HCT116 (cell line): ENCODE measurements around the gene STRIP1. TPM values are rescaled to one million over a fixed set of nuclear protein-coding genes. Genes with fewer than 3 reads are reported as not detected.

ENCODE experiments used
- ATAC-seq: fragments of 200-7000 bp; cut with Tn5 transposase; 2 replicates; pipeline ENCODE4 v1.9.1; 2020; ENCODE audit warnings: mild to moderate bottlenecking, moderate library complexity
- BruUV-seq: library from RNA; stranded (reverse); fragments of 400-500 nt; replicated peaks from 2 replicates; lab custom pipeline; 2021; lab: Mats Ljungman, UMichigan
- CTCF ChIA-PET: fragments of 300-600 bp; sonication (Branson Sonifier 250); formaldehyde crosslinking; loops from one replicate; lab custom pipeline; 2021; ENCODE audit warnings: antibody characterized with exemption; lab: Charles Lee
- POLR2A ChIA-PET: fragments of 300-600, 350-600 bp; sonication (Branson Sonifier 250); formaldehyde crosslinking; loops from one replicate; lab custom pipeline; 2021; ENCODE audit warnings: antibody characterized with exemption; lab: Charles Lee
- RAD21 ChIA-PET, 2 experiments: fragments of 300-600 bp; sonication (Branson Sonifier 250); formaldehyde crosslinking; loops; one replicate each; lab custom pipeline; 2023; ENCODE audit warnings: low total read pairs in 2 of 2; ENCODE audit not compliant: uncharacterized antibody in 2 of 2, unreplicated experiment in 2 of 2, low non-redundant PET in 1 of 2; lab: Charles Lee
- DNase-seq: peaks from one replicate; pipeline ENCODE4 v3.0.0-alpha.2; 2010; ENCODE audit warnings: low read depth, low spot score
- H2AFZ ChIP-seq: fragments of 200-600 bp; shearing (Covaris generic), sonication (generic); 2 replicates; pipeline ENCODE4 v1.6.1; 2017; ENCODE audit warnings: low read depth, mixed run types, mixed read lengths, antibody characterized with exemption, low read length; ENCODE audit not compliant: poor library complexity, severe bottlenecking
- H3K27ac ChIP-seq: 2 replicates; pipeline ENCODE4 v1.5.1; 2012; ENCODE audit warnings: low read depth, low read length
- H3K27me3 ChIP-seq: fragments of 200-600 bp; sonication (generic); 2 replicates; pipeline ENCODE4 v1.6.1; 2016; ENCODE audit warnings: mixed run types, low read length, mixed read lengths; ENCODE audit not compliant: insufficient read depth
- H3K36me3 ChIP-seq, 2 experiments: fragments of 200-500 bp in 1 of 2; fragments of 200-600 bp in 1 of 2; sonication (Bioruptor generic) in 1 of 2; sonication (generic) in 1 of 2; 2 replicates each; pipeline versions ENCODE4 v1.5.1 to v1.6.1; 2014 to 2016; ENCODE audit warnings: low read length in 2 of 2, inconsistent platforms in 1 of 2, mixed read lengths in 1 of 2, mixed run types in 1 of 2; ENCODE audit not compliant: insufficient read depth in 2 of 2, control insufficient read depth in 1 of 2
- H3K4me1 ChIP-seq, 2 experiments: fragments of 200-600 bp in 1 of 2; sonication (generic) in 1 of 2; 2 replicates each; pipeline versions ENCODE4 v1.5.1 to v1.6.1; 2012 to 2017; ENCODE audit warnings: low read length in 2 of 2, inconsistent platforms in 1 of 2, mild to moderate bottlenecking in 1 of 2, mixed read lengths in 1 of 2, mixed run types in 1 of 2, moderate library complexity in 1 of 2; ENCODE audit not compliant: insufficient read depth in 2 of 2, control insufficient read depth in 1 of 2
- H3K4me2 ChIP-seq: fragments of 200-600 bp; sonication (generic); 2 replicates; pipeline ENCODE4 v1.6.1; 2017; ENCODE audit warnings: mixed run types, low read length, mixed read lengths
- H3K4me3 ChIP-seq, 2 experiments: fragments of 200-600 bp in 1 of 2; sonication (generic) in 1 of 2; replicated peaks in 1 of 2; 2 replicates each; pipeline ENCODE4 v1.5.1; 2011 to 2016; ENCODE audit warnings: low read length in 2 of 2, control low read depth in 1 of 2, low read depth in 1 of 2, mild to moderate bottlenecking in 1 of 2, mixed read lengths in 1 of 2, mixed run types in 1 of 2
- H3K79me2 ChIP-seq: fragments of 200-600 bp; sonication (generic); 2 replicates; pipeline ENCODE4 v1.6.1; 2017; ENCODE audit warnings: mild to moderate bottlenecking, mixed run types, low read length, moderate library complexity, mixed read lengths; ENCODE audit not compliant: insufficient read depth
- H3K9ac ChIP-seq: fragments of 200-600 bp; sonication (generic); 2 replicates; pipeline ENCODE4 v1.6.1; 2016; ENCODE audit warnings: low read length, mixed read lengths
- H3K9me2 ChIP-seq: fragments of 200-600 bp; sonication (generic), shearing (Covaris generic); 2 replicates; pipeline ENCODE4 v1.6.1; 2017; ENCODE audit warnings: mixed run types, mild to moderate bottlenecking, moderate library complexity; ENCODE audit not compliant: insufficient read depth
- H3K9me3 ChIP-seq, 2 experiments: fragments of 200-500 bp in 1 of 2; fragments of 200-600 bp in 1 of 2; sonication (Bioruptor generic) in 1 of 2; sonication (generic) in 1 of 2; 2 replicates each; pipeline ENCODE4 v1.6.1; 2014 to 2017; ENCODE audit warnings: low read length in 2 of 2, mixed read lengths in 2 of 2, inconsistent platforms in 1 of 2, low read depth in 1 of 2, mild to moderate bottlenecking in 1 of 2, mixed run types in 1 of 2, moderate library complexity in 1 of 2; ENCODE audit not compliant: control insufficient read depth in 1 of 2, insufficient read depth in 1 of 2
- H4K20me1 ChIP-seq: fragments of 200-600 bp; sonication (generic), shearing (Covaris generic); 2 replicates; pipeline ENCODE4 v1.6.1; 2017; ENCODE audit warnings: mixed run types, mild to moderate bottlenecking, moderate library complexity; ENCODE audit not compliant: insufficient read depth
- EZH2phosphoT487 ChIP-seq: fragments of 200-600 bp; IDR thresholded peaks from 2 replicates; pipeline ENCODE4 v1.6.1; 2018; ENCODE audit warnings: antibody characterized with exemption, borderline replicate concordance
- POLR2A ChIP-seq: IDR thresholded peaks from 2 replicates; pipeline ENCODE4 v1.7.0; 2011; ENCODE audit warnings: borderline replicate concordance; ENCODE audit not compliant: insufficient read depth, insufficient read length; ENCODE audit errors: extremely low read depth
- POLR2AphosphoS5 ChIP-seq: IDR thresholded peaks from 2 replicates; pipeline ENCODE4 v1.6.1; 2011; ENCODE audit warnings: mild to moderate bottlenecking, low read depth, low read length, moderate library complexity
- SRF ChIP-seq: IDR thresholded peaks from 2 replicates; pipeline ENCODE4 v1.6.1; 2012; ENCODE audit warnings: low read depth
- ZFX ChIP-seq: fragments of 450-650 bp; IDR thresholded peaks from 2 replicates; pipeline ENCODE4 v1.6.1; 2017
- intact Hi-C: fragments of 100-400 bp; cut with micrococcal nuclease; formaldehyde crosslinking; loops from 2 replicates; pipeline ENCODE4 v1.10.0; 2022
- total RNA-seq: library from RNA; stranded (reverse); gene quantifications from one replicate; pipeline ENCODE4 v1.2.1, GENCODE V29; 2021; ENCODE audit not compliant: unreplicated experiment
- TF ChIP-seq, protein P1 (sequence below): IDR thresholded peaks from 2 replicates; pipeline ENCODE4 v1.6.1; 2011; ENCODE audit warnings: mild to moderate bottlenecking, low read length, moderate library complexity; ENCODE audit not compliant: insufficient replicate concordance; ENCODE audit errors: extremely low read depth
- TF ChIP-seq, protein P2 (sequence below): IDR thresholded peaks from 2 replicates; pipeline ENCODE4 v1.6.1; 2012

Gene STRIP1
- total RNA-seq, 1 experiment from 2014 or later: 33.5 TPM

DNA sequence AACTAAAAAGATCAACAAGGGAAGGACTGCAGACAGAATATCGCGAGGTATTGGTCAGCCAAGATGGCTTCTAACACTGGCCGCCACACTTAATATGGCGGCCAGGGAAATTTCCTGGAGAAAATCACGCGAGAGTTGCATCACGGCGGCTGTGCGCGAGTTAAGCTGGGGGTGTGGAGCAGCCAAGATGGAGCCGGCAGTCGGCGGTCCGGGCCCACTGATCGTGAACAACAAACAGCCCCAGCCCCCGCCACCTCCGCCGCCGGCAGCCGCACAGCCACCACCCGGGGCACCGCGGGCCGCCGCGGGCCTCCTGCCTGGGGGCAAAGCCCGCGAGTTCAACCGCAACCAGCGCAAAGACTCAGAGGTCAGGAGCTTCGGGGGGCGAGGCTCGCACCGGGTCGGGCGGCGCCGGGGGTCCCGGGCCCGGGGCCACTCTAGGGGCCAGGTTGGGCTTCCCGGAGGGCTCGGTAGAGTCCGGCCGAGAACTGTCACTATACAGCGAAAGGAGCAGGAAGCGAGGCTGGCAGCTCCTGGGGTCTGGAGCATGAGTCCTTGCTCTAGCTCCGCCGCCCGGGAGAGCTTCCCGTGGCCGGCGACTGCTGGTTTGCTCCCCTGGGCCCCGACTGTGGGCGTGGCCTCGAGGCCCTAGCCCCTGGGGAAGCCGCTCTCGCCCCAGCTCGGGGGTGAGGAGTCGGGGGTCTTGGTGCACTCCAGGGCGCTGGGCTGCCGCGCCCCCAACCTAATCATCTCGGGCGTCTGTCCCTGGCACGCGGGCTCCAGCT lies at the start of gene STRIP1 (continued):
- TF ChIP-seq, protein P1, sequence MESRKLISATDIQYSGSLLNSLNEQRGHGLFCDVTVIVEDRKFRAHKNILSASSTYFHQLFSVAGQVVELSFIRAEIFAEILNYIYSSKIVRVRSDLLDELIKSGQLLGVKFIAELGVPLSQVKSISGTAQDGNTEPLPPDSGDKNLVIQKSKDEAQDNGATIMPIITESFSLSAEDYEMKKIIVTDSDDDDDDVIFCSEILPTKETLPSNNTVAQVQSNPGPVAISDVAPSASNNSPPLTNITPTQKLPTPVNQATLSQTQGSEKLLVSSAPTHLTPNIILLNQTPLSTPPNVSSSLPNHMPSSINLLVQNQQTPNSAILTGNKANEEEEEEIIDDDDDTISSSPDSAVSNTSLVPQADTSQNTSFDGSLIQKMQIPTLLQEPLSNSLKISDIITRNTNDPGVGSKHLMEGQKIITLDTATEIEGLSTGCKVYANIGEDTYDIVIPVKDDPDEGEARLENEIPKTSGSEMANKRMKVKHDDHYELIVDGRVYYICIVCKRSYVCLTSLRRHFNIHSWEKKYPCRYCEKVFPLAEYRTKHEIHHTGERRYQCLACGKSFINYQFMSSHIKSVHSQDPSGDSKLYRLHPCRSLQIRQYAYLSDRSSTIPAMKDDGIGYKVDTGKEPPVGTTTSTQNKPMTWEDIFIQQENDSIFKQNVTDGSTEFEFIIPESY: peak; percentile 100
- TF ChIP-seq, protein P2, sequence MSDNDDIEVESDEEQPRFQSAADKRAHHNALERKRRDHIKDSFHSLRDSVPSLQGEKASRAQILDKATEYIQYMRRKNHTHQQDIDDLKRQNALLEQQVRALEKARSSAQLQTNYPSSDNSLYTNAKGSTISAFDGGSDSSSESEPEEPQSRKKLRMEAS: peak; percentile 36; the same call in 1 of the 2 replicates
- TF ChIP-seq POLR2A: peak; percentile 63
- no peak for TF ChIP-seq SRF

DNA sequence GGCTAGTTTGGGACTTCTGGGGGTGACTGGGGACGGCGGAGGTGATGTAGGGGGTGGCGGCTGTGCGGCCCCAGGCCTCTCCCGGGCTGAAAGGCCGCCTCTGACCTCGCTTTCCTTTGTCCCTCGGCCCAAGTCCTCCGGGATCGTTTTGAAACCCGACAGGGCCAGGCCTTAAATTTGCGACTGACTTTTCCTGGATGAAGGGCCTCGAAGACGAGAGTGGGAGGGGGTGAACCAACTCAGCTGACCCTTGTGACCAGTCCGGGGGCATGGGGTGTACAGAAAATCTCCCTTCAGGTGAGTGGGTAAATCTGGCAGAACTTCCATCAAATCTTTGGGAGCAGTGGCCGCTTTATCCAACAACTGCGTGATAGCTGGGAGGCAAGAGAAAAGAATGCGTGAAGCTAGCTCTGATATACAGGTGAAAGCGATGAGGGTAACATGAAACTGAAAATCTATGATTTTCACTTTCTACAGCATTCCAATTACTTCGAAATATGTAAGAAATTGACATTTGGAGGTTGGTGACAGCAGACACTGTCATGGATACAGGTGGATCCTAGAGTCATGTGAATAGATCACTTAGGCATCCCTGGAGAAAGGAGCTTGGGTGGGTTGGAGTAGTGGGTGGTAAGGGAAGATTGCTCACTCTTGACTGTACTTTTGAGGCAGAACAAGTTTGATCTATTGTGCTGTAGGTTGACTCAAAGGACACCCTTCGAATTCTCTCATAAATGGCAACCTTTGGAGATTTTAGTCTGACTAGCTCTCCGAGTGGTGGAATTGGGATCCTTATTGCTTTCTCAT lies 49.0 kb upstream of the STRIP1 start:
- intact Hi-C loops: no loop called here
- H3K79me2 ChIP-seq: peaks cover 56% of the 10 kb centered on the region
- H3K4me1 ChIP-seq: peaks cover 6 to 24% of the 10 kb centered on the region in 2 experiments; a peak in 3 of 4 replicates

More for the DNA sequence above, 49.0 kb upstream of the STRIP1 start:
- H3K27me3 ChIP-seq: no peaks in the 10 kb centered on the region
- H3K9me2 ChIP-seq: no peaks in the 10 kb centered on the region
- no peaks in the 10 kb centered on the region for H3K9me3 ChIP-seq
- H3K36me3 ChIP-seq: peaks cover 0 to 5% of the 10 kb centered on the region in 2 experiments; a peak in 1 of 4 replicates
- DNase-seq (no peak), ATAC-seq (no peak)
- peak overlapping the region; percentile 66 for H3K27ac ChIP-seq
- TSS peak; percentile 39 for BruUV-seq
- TF ChIP-seq POLR2AphosphoS5: no peak
- peak; percentile 69 for TF ChIP-seq ZFX
- no peak for TF ChIP-seq EZH2phosphoT487
- H3K4me2 ChIP-seq: peak overlapping the region; percentile 94
- ChIA-PET CTCF (interaction anchor here (0.6 to 9.0 kb wide), 19 partner anchors 12 to 440 kb away, joined by 3 to 396 read pairs (median 10); partner anchors contain the start of gene GSTM4), POLR2A (interaction anchor here (0.9 to 2.3 kb wide), 10 partner anchors 8 to 437 kb away, joined by 3 to 18 read pairs (median 6); partner anchors contain the start of genes GNAI3 and STRIP1), RAD21 (interaction anchor here (0.8 to 1.6 kb wide), 7 partner anchors 18 to 439 kb away, joined by 3 to 56 read pairs (median 5); no protein-coding TSS in a partner anchor)
- no peaks in the 10 kb centered on the region for H4K20me1 ChIP-seq
- H3K4me3 ChIP-seq: peak overlapping the region; percentile 78 to 82
- H3K9ac ChIP-seq: peak overlapping the region; percentile 94
- H2AFZ ChIP-seq: no peak overlapping the region
